NCI-H510A (cell line): ENCODE results near the gene PLA2G4A.

Experiments used
- DNase-seq: peaks from one replicate; lab custom pipeline; 2025; lab: John Stamatoyannopoulos, UW

PLA2G4A gene

GRCh38 chr1:186834399-186834958 lies 5.7 kb downstream of the PLA2G4A start:
- DNase-seq, result no peak

- no peak for DNase-seq
Observed at GRCh38 chr1:186835448-186835847, 6.7 kb downstream of the PLA2G4A start.

DNA sequence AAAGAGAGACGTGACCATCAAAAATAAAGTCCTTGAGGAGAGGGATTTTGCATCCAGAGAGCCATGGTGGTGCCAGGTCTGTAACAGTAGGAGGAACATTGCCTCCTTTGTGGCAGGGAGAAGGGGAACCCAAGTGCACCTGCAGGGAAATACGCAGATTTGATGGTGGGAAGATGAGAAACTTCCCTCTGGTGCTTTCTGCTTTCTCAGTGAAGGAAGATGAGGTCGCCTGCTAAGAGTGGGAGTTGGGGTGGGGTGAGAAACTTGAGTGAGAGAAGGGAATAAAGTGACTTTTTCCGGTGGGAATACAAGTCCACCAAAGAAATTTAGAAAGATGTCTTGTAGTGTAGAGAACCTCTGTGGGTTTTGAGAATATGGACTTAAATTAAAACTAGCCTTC lies 9.1 kb downstream of the PLA2G4A start:
- DNase-seq, result no peak

DNA sequence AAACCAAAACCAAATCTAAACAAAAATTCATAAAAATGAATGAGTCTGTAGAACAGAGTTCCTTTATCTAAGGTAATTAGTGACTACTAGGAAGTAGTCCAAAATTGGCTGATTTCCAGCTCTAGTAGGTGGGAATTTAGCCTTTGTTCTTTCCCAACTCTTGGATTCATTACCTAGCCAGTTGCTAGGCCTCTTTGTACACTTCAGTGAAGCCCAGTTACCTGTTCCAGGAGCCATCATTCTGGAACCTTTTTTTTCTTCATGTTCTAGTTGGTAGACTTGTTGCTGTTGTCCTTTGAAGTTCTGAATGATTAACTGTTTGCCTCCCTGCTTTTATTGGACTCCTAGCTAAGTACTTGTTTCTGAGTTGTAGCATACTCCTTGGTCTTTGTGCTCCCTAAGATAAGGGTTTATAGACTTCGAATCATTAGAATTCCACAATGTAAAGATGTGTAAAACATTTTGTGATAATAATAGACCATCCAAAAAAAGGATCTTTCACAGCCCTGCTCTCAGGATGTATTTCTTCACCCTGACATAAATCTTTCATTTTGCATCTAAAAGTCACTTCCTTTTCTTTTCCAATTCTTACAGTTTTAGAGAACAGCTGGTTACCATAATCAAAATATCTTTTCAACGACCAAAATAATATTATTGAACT lies 9.8 kb downstream of the PLA2G4A start:
- DNase-seq, result peak; percentile 3

DNA sequence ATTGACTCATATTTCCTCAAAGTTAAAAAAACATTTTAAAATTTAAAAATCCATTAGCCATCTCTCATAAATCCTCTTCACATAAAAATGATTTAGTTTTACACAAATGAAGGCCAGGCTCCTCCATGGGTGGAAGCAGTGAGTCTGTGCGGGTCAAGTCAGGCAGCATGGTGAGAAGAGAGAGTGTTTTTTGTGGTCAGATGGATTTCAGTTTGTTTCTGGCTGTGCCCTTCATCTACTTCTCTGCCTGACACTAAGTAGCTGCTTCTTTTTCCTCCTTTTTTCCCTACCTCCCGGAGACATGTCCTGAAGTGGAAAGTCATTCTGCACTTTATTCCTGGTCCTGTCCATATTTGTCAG lies 10.3 kb downstream of the PLA2G4A start:
- no peak for DNase-seq

DNA sequence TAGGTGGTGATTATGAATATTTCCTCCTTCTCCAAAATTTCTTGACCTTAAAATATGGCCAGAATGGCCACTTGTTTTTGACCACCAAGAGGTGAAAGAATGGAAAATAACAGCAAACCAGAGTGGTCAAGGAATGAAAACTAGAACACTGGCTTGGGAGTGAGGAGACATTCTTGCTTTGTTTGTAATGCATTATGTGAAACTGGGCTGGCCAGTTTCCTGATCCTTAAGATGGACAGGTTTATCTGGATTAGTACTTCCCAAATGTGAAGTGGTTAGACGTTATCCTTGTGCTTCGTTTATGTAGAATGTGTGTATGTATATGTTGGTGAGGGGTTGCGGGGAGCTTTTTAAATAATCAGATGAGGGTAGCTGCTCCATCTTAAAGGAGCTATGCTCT lies 12.8 kb downstream of the PLA2G4A start:
- no peak for DNase-seq

DNA sequence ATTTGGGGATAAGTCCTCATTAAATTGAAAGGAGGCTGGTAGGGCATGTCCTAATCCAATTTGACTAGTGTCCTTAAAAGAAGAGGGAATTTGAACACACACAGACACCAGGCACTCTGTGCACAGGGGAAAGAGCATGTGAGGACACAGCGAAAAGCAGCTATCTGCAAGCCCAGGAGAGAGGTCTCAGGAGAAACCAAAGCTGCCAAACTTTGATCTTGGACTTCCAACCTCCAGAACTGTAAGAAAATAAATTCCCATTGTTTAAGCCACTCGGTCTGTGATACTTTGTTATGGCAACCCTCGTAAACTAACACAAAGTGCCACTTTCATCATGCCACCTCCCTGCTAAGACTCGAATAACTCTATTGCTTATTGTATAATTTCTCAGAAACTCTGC lies 13.8 kb downstream of the PLA2G4A start:
- no peak for DNase-seq

- DNase-seq, result no peak
Observed at GRCh38 chr1:186843226-186843625, 14.5 kb downstream of the PLA2G4A start.

DNA sequence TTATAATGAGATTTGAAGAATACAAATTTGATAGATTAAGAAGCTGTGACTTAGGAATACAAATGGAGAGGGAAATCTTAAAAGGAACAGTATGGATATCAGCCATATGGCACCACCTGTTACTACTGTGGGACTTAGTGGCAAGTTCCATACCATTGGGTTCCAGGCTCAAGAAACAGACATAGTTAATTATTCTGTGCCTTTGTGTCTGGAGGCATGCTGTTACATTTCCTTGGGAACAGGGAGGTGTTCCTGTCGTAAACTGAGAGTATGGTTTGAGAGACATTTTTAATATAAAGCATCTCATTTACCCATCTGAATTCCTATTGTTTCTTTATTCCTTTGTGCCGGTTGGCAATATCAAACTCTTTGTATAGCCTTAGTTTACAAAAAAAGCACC lies 15.2 kb downstream of the PLA2G4A start:
- no peak for DNase-seq

GRCh38 chr1:186845576-186846210 lies 16.9 kb downstream of the PLA2G4A start:
- DNase-seq, result no peak

- no peak for DNase-seq
Observed at GRCh38 chr1:186848509-186849130, 19.9 kb downstream of the PLA2G4A start.

- no peak for DNase-seq
Observed at GRCh38 chr1:186849271-186849671, 20.5 kb downstream of the PLA2G4A start.

- DNase-seq, result no peak
Observed at GRCh38 chr1:186849826-186850225, 21.1 kb downstream of the PLA2G4A start.

DNA sequence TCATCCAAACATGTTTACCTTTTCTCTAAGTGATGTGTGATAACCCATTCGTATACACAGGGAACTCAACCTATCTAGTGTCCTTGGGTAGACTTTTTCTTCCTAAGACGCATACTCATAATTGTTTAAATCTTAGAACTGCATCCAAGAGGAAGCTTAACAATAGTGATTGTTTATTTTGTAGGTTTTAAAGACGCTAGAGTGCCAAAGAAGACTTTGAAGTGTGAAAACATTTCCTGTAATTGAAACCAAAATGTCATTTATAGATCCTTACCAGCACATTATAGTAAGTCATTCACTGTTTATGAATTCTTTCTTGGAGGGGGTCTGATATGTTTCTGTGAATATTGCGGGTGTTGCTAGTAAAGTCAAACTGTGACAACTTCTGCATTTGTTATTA lies 25.4 kb downstream of the PLA2G4A start:
- no peak for DNase-seq

GRCh38 chr1:186858923-186859322 lies 30.2 kb downstream of the PLA2G4A start:
- DNase-seq, result no peak

GRCh38 chr1:186859995-186860394 lies 31.2 kb downstream of the PLA2G4A start:
- no peak for DNase-seq

DNA sequence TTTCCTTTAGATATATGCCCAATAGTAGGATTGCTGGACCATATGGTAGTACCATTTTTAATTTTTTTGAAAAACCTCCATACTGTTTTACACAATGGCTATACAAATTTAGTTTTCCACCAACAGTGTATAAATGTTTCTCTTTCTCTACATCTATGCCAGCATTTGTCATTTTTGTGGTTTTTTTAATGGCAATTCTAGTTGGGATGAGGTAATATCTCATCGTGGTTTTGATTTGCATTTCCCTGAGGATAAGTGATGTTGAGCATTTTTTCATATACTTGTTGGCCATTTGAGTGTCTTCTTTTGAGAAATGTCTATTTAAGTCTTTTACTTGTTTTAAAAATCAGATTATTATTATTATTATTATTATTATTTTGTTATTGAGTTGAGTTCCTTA lies 35.5 kb downstream of the PLA2G4A start:
- DNase-seq, result no peak

- DNase-seq, result no peak
Observed at GRCh38 chr1:186865253-186865652, 36.5 kb downstream of the PLA2G4A start.

- no peak for DNase-seq
Observed at GRCh38 chr1:186865857-186866256, 37.1 kb downstream of the PLA2G4A start.

DNA sequence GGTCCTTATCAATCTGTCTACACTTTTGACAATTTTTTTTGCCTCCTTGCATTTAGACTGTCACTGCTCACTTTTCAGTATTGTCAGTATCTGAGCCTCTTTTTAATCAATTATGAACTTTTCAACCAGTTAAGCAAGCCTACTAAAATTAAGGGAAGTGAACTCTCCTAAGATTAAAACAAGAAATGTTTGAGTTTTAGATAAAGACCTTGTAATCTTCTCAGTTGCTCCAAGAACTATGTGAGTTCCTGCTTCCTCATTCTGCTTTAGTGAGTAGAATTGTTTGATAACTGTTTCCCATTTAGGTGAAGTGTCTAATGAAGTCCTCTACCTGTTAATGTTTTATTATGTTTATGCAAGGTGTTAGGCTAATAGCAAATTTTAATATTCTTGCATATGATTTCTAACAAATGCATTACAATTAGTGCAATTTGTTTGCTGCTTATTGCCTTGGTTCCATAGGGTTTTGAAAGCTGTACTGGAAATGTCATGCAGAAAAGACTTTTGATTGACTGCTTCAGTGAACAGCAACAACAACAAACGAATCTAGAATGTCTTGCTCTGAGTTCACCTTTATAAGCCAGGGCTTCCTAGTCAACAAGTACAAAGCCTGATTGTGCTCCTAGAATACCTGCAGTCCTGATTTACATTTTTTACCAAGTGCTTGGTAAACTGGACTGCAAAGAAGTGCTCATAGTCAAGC lies 40.9 kb downstream of the PLA2G4A start:
- no peak for DNase-seq

GRCh38 chr1:186871784-186872183 lies 43.0 kb downstream of the PLA2G4A start:
- no peak for DNase-seq

DNA sequence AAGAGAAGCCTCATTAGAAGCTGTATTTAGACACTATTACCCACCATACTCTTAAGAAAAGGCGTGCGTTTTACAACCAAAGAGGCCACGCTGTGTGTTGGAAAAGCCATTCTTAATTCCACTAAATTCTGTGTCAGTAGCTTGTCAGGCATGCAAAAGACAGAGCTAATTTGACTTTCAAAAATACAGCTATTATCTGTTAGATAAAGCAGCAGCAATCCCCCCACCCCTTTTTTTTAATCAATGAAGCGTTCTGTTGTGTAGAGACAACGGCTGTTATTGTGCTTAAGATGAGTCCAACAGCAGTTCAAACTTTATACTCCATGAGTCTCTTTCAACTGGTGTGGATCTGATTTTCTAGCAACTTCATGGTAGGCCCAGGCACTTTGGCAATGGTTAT lies 43.5 kb downstream of the PLA2G4A start:
- no peak for DNase-seq

GRCh38 chr1:186873687-186874086 lies 44.9 kb downstream of the PLA2G4A start:
- no peak for DNase-seq
